Parathyroid adenoma (tissue), 2 donors: ENCODE measurements around the gene MEX3A.

Source experiments
- H2AFZ ChIP-seq: fragments of 300-600 bp; sonication (generic); one replicate; pipeline ENCODE4 v1.7.0; 2017; ENCODE audit warnings: antibody characterized with exemption, mild to moderate bottlenecking
- H3K27ac ChIP-seq: fragments of 300-600 bp; sonication (generic); one replicate; pipeline ENCODE4 v1.7.0; 2017
- H3K27me3 ChIP-seq: fragments of 300-600 bp; sonication (generic); one replicate; pipeline ENCODE4 v1.7.0; 2017; ENCODE audit warnings: low read length; ENCODE audit not compliant: control insufficient read depth, insufficient read depth
- H3K36me3 ChIP-seq: fragments of 300-600 bp; sonication (generic); one replicate; pipeline ENCODE4 v1.7.0; 2017; ENCODE audit warnings: low read length; ENCODE audit not compliant: control insufficient read depth, insufficient read depth
- H3K4me1 ChIP-seq: fragments of 300-600 bp; sonication (generic); one replicate; pipeline ENCODE4 v1.7.0; 2017; ENCODE audit warnings: control low read depth
- H3K4me2 ChIP-seq: fragments of 300-600 bp; sonication (generic); one replicate; pipeline ENCODE4 v1.7.0; 2017; ENCODE audit warnings: low read length
- H3K4me3 ChIP-seq: fragments of 300-600 bp; sonication (generic); one replicate; pipeline ENCODE4 v1.7.0; 2017; ENCODE audit warnings: low read depth, low read length
- H3K79me2 ChIP-seq: fragments of 300-600 bp; sonication (generic); one replicate; pipeline ENCODE4 v1.7.0; 2017; ENCODE audit warnings: control low read depth
- H3K9ac ChIP-seq: fragments of 300-600 bp; sonication (generic); one replicate; pipeline ENCODE4 v1.7.0; 2017; ENCODE audit warnings: mild to moderate bottlenecking
- H3K9me3 ChIP-seq: fragments of 300-600 bp; sonication (generic); one replicate; pipeline ENCODE4 v1.7.0; 2017; ENCODE audit warnings: low read length; ENCODE audit not compliant: control insufficient read depth
- TF ChIP-seq, protein P1 (sequence below): fragments of 300-600 bp; sonication (generic); IDR thresholded peaks from one replicate; pipeline ENCODE4 v1.7.0; 2017; ENCODE audit warnings: antibody characterized with exemption, mild to moderate bottlenecking
- donor health status: primary hyperparathyroidism.

MEX3A gene

DNA sequence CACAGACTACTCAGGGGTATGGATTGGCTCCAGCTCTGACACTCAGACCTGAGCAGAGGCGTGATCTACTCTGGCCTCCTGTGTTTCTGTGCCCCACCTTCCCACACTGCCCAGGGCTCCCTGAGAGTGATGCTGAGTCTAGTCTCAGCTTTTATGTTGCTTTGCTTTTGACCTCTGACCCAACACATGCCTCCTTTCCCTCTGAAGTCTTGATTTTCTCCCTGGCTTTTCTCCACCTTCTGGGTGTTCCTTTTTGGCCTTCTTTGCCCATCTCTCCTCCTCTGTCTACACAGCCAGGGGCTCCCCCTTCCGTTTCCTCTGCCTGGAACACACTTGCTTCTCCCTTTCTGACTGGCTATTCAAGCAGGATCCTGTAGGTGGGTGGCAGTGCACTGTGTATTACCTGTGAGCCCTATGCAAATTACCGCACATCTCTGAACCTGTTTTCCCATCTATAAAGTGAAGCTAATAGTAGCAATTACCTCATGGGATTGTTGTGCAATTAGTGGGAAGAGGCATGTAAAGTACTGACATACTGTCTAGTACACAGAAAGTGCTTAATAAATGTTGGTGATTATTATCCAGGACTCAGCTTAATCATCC is 13.7 kb upstream of the MEX3A start:
- no peak overlapping the region for H2AFZ ChIP-seq
- H3K4me2 ChIP-seq, result no peak overlapping the region
- no peaks in the 10 kb centered on the region for H3K4me1 ChIP-seq
- no peaks in the 10 kb centered on the region for H3K9me3 ChIP-seq
- H3K27me3 ChIP-seq, result no peaks in the 10 kb centered on the region
- no peak overlapping the region for H3K4me3 ChIP-seq
- no peak overlapping the region for H3K9ac ChIP-seq
- H3K27ac ChIP-seq, result no peak overlapping the region
- no peaks in the 10 kb centered on the region for H3K36me3 ChIP-seq
- H3K79me2 ChIP-seq, result no peaks in the 10 kb centered on the region
- TF ChIP-seq, protein P1, sequence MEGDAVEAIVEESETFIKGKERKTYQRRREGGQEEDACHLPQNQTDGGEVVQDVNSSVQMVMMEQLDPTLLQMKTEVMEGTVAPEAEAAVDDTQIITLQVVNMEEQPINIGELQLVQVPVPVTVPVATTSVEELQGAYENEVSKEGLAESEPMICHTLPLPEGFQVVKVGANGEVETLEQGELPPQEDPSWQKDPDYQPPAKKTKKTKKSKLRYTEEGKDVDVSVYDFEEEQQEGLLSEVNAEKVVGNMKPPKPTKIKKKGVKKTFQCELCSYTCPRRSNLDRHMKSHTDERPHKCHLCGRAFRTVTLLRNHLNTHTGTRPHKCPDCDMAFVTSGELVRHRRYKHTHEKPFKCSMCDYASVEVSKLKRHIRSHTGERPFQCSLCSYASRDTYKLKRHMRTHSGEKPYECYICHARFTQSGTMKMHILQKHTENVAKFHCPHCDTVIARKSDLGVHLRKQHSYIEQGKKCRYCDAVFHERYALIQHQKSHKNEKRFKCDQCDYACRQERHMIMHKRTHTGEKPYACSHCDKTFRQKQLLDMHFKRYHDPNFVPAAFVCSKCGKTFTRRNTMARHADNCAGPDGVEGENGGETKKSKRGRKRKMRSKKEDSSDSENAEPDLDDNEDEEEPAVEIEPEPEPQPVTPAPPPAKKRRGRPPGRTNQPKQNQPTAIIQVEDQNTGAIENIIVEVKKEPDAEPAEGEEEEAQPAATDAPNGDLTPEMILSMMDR, result no peak

DNA sequence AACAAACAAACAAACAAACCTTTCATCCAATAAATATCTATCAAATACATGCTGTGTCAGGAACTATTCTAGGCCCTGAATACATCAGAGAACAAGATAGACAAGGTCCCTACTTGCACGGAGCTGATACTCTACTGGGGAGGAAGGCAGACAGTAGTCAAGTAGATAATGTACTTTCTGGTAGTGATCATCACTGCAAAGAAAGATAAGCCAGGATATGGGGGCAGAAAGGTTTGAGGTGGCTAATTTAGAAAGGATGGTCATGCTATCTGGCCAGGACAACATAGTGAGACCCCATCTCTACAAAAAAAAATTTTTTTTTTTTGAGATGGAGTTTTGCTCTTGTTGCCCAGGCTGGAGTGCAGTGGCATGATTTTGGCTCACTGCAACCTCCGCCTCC is 9.3 kb upstream of the MEX3A start:
- H3K9me3 ChIP-seq, result no peaks in the 10 kb centered on the region

DNA sequence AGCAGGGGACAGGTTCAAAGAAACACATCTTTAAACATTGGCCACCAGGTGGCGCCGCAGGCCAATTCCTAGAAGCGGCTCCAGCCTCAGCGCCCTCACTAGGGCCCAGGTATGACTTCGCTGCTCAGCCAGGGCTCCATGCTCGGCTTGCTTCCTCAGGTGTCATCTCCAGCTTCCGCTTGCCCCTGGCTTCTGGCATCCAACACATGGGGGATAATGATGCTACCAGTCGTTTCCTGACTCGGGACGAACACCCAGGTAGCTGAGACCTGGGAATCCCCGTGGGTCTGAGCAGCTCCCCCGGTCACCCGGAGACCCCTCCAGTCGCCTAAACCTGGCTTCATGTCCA is 8.5 kb upstream of the MEX3A start:
- Histone ChIP-seq H3K9me3 (no peaks in the 10 kb centered on the region), H3K79me2 (no peaks in the 10 kb centered on the region), H2AFZ (peak overlapping the region; percentile 38), H3K4me1 (no peaks in the 10 kb centered on the region), H3K27ac (no peak overlapping the region), H3K36me3 (no peaks in the 10 kb centered on the region), H3K4me2 (no peak overlapping the region), H3K4me3 (no peak overlapping the region), H3K27me3 (no peaks in the 10 kb centered on the region), H3K9ac (no peak overlapping the region)
- TF ChIP-seq, protein P1, result peak; percentile 70

More for the DNA sequence above, 9.3 kb upstream of the MEX3A start:
- H3K4me3 ChIP-seq, result no peak overlapping the region
- H3K4me2 ChIP-seq, result no peak overlapping the region
- TF ChIP-seq, protein P1, result no peak
- H3K27ac ChIP-seq, result no peak overlapping the region
- H3K4me1 ChIP-seq, result no peaks in the 10 kb centered on the region
- no peak overlapping the region for H3K9ac ChIP-seq
- H3K36me3 ChIP-seq, result no peaks in the 10 kb centered on the region
- no peak overlapping the region for H2AFZ ChIP-seq
- H3K79me2 ChIP-seq, result no peaks in the 10 kb centered on the region
- no peaks in the 10 kb centered on the region for H3K27me3 ChIP-seq

DNA sequence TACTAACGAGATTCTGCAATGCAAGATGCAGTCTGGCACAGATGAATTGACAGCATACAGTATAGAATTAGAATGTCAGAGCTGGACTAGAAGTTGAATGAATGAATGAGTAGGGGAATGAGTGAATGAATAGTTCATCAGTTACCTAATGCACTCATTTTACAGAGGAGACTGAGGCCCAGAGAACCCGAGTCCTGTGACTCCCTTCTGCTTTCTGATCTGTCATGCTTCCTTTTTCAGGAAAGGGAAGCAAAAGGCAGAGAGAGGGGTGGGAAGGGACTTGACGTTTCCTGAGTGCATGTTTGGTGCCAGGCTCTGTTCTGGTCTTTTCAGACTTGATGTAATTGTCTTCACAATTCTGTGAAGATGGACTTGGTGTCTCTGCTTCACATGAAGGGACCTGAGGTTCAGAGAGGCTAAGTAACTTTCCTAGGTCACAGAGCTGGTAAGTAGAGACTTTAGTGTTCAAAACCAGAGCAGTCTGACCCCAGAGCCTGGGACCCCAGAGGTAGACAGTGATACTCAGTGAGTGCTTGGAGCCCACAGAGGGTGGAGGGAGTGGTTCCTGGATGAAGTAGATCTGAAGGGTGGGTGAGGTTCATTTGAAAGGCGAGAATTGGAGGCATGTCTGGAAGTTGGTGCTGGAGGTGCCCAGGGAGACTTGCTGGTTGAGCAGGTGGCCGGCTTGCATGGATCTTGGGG is 8.0 kb upstream of the MEX3A start:
- H3K79me2 ChIP-seq, result no peaks in the 10 kb centered on the region
- no peak overlapping the region for H3K27ac ChIP-seq
- H3K9ac ChIP-seq, result no peak overlapping the region
- H3K4me3 ChIP-seq, result no peak overlapping the region
- no peak overlapping the region for H2AFZ ChIP-seq
- no peak overlapping the region for H3K4me2 ChIP-seq
- TF ChIP-seq, protein P1, result no peak
- no peaks in the 10 kb centered on the region for H3K9me3 ChIP-seq
- no peaks in the 10 kb centered on the region for H3K36me3 ChIP-seq
- no peaks in the 10 kb centered on the region for H3K4me1 ChIP-seq
- H3K27me3 ChIP-seq, result no peaks in the 10 kb centered on the region

DNA sequence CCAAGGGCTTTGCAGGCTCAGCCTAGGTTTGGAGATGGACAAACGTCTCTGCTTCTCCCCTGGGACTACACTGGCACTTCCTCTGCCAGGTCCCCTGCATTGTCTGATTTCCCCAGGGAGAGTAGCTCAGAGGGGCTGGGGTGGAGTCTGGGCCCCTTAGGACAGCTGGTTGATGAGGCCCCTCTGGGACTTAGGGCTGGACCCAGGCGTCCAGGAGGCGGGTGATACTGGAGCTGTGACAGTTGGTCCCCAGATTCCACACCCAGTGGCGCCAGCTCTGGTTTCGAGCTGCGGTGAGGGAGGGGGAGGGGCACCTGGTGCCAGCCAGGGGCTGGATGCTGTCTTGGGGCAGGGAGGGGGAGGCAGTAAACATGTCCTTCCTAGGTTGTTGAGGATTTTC is 7.4 kb upstream of the MEX3A start:
- H3K36me3 ChIP-seq, result no peaks in the 10 kb centered on the region
- no peak overlapping the region for H3K4me2 ChIP-seq
- no peaks in the 10 kb centered on the region for H3K79me2 ChIP-seq
- no peaks in the 10 kb centered on the region for H3K4me1 ChIP-seq
- no peaks in the 10 kb centered on the region for H3K27me3 ChIP-seq
- H2AFZ ChIP-seq, result no peak overlapping the region
- H3K9me3 ChIP-seq, result no peaks in the 10 kb centered on the region
- no peak overlapping the region for H3K27ac ChIP-seq
- no peak overlapping the region for H3K4me3 ChIP-seq
- TF ChIP-seq, protein P1, result no peak
- H3K9ac ChIP-seq, result no peak overlapping the region
